Measurements from ENCODE around the gene SLC16A5. TPM values are rescaled to one million over a fixed set of nuclear protein-coding genes. Genes with fewer than 3 reads are reported as not detected.
"Not testable (repeated sequence)": the region's sequence is repeated elsewhere in the genome, so short reads cannot be mapped to it uniquely, and the experiment has no call there.

Gene SLC16A5
- total RNA-seq, 1 donor, result 2.8 TPM

DNA sequence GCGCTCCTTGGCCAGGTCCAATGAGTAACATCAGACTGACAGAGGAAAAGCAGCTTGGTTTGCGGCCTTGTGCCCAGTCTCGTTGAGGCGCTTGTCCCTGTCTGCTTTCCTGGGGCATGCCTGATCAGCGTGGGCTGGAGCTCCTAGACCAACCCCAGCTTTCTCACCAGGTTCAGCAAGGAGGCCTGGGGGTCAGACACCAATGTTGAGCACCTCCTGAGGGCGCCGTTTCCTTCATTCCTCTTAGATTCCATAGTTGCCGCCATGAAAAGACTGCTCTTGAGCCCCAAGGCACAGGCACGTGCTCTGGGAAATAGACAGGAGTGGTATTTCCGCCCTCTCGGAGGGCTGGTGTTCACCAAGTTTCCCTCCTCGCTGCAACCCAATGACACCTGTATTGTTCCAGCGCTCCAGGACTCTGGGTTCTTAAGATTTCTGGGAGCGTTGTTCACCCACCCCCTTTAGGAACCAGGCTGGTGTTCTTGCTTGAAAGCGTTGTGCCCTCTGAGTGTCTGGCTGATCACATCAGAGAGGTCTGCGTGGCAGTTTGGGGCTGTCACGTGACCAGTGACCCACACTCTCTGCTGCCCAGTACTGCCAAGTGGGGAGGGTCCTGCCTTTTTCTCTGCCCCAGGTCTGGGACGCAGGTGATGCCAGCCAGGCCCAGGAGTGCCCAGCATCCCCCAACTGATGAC, 22.7 kb upstream of the SLC16A5 start:
- TF ChIP-seq, protein P1, sequence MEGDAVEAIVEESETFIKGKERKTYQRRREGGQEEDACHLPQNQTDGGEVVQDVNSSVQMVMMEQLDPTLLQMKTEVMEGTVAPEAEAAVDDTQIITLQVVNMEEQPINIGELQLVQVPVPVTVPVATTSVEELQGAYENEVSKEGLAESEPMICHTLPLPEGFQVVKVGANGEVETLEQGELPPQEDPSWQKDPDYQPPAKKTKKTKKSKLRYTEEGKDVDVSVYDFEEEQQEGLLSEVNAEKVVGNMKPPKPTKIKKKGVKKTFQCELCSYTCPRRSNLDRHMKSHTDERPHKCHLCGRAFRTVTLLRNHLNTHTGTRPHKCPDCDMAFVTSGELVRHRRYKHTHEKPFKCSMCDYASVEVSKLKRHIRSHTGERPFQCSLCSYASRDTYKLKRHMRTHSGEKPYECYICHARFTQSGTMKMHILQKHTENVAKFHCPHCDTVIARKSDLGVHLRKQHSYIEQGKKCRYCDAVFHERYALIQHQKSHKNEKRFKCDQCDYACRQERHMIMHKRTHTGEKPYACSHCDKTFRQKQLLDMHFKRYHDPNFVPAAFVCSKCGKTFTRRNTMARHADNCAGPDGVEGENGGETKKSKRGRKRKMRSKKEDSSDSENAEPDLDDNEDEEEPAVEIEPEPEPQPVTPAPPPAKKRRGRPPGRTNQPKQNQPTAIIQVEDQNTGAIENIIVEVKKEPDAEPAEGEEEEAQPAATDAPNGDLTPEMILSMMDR (IDR thresholded peaks at IDR 0.05; ENCODE audit: insufficient read depth, low read length), result no peak
- H3K4me3 ChIP-seq (ENCODE audit: low read depth, low read length), result no peak overlapping the region
- DNase-seq (ENCODE audit: low read depth), result no peak

DNA sequence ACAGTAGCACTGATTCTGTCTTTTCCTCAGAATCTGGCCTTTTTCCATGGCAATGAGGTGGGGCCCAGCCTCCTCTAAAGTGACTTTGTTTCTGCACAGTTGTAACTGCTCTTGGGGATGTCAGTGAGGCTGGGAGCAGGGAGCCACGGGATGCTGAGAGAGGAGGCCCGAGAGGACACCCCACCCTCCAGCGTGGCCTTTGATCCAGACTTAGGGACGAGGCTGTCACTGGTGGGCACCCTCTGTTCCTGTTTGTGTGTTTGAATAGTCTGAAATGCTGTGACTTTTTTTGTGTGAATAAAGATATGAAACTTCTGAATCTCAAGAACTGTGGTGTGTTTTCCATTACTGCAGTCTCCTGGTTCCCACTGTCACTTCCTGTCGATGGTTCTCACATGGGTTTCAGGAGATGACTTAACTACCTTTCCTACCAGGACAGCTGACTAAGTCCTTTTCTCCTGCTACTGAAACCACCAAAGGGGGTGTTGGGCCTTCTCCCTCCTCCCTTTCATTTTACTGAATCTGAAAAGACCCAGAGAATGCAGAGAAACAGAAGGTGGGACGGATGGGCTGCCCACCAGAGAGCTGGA, 22.1 kb upstream of the SLC16A5 start:
- no peak for DNase-seq (ENCODE audit: low read depth)
- no peak overlapping the region for H3K4me3 ChIP-seq (ENCODE audit: low read depth, low read length)
- TF ChIP-seq, protein P1 (IDR thresholded peaks at IDR 0.05; ENCODE audit: insufficient read depth, low read length), result no peak

DNA sequence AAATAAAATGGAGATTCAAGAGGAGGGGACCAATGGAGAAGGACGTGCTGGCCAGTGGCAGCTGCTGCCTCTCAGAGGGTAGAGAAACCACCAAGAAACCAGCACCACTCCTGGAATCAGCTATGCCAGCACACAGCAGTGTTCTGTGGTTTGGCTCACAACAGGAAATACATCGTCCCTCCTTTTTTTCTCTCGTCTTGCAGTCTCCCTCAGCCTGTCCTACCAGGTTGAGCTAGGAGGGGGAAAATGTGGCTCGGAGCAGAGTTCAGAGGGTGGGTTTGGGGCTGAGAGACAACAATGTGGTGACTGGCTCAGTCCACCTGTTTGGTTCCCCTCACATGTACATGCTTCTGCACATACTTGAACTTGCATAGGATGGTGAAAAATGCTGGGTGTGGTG, 19.9 kb upstream of the SLC16A5 start:
- no peak for DNase-seq (ENCODE audit: low read depth)
- H3K4me3 ChIP-seq (ENCODE audit: low read depth, low read length), result no peak overlapping the region
- TF ChIP-seq, protein P1 (IDR thresholded peaks at IDR 0.05; ENCODE audit: insufficient read depth, low read length), result no peak

DNA sequence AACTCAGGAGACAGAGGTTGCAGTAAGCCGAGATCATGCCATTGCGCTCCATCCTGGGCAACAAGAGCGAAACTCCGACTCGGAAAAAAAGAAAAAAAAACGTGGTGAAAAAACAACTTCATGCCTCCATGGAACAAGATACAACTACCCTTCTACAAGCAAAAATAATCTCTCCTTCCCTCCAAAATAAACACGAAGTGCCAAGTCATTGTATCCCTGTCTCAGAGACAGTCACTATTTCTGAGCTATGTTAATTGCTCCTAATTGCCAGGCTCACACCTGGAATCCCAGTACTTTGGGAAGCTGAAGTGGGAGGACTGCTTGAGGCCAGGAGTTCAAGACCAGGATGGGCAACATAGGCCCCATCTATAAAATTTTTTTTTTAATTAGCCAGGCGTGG, 19.0 kb upstream of the SLC16A5 start:
- no peak for DNase-seq (ENCODE audit: low read depth)
- TF ChIP-seq, protein P1 (IDR thresholded peaks at IDR 0.05; ENCODE audit: insufficient read depth, low read length), result no peak

DNA sequence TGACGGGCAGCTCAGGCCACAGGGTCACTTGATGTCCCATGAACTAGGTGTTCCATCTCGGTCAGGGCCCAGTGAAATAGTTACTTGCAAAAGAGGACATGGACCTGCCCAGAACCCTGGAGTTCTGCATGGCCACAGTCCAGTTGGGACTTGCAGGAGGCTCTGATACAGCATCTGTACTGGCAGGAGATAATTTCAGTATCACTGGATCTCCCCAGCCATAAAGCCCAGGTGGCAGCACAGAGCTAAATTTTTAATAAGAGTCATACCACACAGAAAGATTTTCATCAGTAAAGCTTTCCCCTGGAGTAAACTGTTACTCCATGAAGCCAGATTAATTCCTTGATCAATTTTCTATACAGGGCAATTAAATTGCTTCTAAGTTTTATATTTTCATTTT, 18.0 kb upstream of the SLC16A5 start:
- peak; percentile 40 for DNase-seq (ENCODE audit: low read depth)
- H3K4me3 ChIP-seq (ENCODE audit: low read depth, low read length), result no peak overlapping the region
- TF ChIP-seq, protein P1 (IDR thresholded peaks at IDR 0.05; ENCODE audit: insufficient read depth, low read length), result peak; percentile 47

More for the DNA sequence above, 19.0 kb upstream of the SLC16A5 start:
- no peak overlapping the region for H3K4me3 ChIP-seq (ENCODE audit: low read depth, low read length)

DNA sequence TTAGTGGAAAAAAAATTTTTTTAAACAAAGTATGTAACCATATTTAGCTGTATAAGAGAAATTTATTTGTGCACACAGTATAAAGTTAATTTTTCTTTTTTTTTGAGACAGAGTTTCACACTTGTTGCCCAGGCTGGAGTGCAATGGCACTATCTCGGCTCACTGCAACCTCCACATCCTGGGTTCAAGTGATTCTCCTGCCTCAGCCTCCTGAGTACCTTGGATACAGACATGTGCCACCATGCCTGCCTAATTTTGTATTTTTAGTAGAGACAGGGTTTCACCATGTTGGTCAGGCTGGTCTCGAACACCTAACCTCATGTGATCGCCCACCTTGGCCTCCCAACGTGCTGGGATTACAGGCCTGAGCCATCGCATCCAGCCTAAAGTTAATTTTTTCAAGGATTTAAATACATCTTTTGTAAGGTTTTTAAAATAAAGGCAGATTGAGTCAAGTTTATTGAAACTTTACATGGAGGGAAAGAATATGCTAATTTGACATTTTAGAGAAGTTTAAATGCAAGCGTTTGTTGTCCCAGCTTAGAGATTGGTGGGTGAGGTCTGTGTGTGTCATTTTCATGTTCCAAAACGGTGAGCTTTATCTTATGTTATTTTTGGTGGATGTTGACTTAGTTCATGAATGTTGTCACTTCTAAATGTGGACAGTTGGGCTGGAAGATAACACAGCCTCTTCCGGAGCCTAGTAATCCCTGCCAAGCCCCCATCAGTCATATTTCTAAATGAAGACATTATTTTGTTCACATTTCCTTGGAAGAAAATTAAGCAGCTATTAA, 16.1 kb upstream of the SLC16A5 start:
- not testable (repeated sequence) for DNase-seq (ENCODE audit: low read depth); H3K4me3 ChIP-seq (ENCODE audit: low read depth, low read length)

DNA sequence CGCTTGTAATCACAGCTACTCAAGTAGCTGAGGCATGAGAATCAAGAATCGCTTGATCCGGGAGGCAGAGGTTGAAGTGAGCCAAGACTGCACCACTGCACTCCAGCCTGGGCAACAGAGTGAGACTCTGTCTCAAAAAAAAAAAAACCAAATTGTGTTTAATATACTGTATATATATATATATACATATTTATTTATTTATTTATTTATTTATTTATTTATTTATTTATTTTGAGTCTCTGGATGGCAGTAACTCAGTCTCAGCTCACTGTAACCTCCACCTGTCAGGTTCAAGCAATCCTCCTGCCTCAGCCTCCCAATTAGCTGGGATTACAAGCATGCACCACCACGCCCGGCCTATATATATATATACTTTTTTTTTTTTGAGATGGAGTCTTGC, 14.8 kb upstream of the SLC16A5 start:
- H3K4me3 ChIP-seq (ENCODE audit: low read depth, low read length); DNase-seq (ENCODE audit: low read depth): not testable (repeated sequence)

Measured in fibroblast of the aortic adventitia (primary cell).